Mesenchymal stem cell (in vitro differentiated cells and primary cell): ENCODE results near the gene ACSS1.

Experiments used
- DNase-seq: peaks from one replicate; pipeline ENCODE4 v3.0.0-alpha.2; 2013
- H2AFZ ChIP-seq: one replicate; pipeline ENCODE4 v1.6.1; 2013; ENCODE audit warnings: low read depth, mild to moderate bottlenecking, control low read depth, inconsistent platforms, low read length, moderate library complexity
- H2AK5ac ChIP-seq: 2 replicates; pipeline ENCODE4 v1.6.1; 2013; ENCODE audit warnings: low read length, moderate library complexity, mild to moderate bottlenecking, inconsistent platforms; ENCODE audit not compliant: severe bottlenecking
- H2BK120ac ChIP-seq: one replicate; pipeline ENCODE4 v1.6.1; 2013; ENCODE audit warnings: low read depth, mild to moderate bottlenecking, inconsistent platforms, low read length, moderate library complexity
- H2BK12ac ChIP-seq, 2 experiments: one replicate each; pipeline ENCODE4 v1.6.1; 2013; ENCODE audit warnings: inconsistent platforms in 2 of 2, low read length in 2 of 2, mild to moderate bottlenecking in 2 of 2, moderate library complexity in 2 of 2, control low read depth in 1 of 2
- H2BK15ac ChIP-seq: one replicate; pipeline ENCODE4 v1.6.1; 2013; ENCODE audit warnings: mild to moderate bottlenecking, low read depth, inconsistent platforms; ENCODE audit not compliant: poor library complexity, severe bottlenecking
- H2BK5ac ChIP-seq: 2 replicates; pipeline ENCODE4 v1.6.1; 2013; ENCODE audit warnings: low read depth, mild to moderate bottlenecking, low read length, control low read depth, inconsistent platforms; ENCODE audit not compliant: poor library complexity, severe bottlenecking
- H3K14ac ChIP-seq, 2 experiments: one replicate each; pipeline ENCODE4 v1.6.1; 2013; ENCODE audit warnings: inconsistent platforms in 2 of 2, low read length in 2 of 2, control low read depth in 1 of 2, mild to moderate bottlenecking in 1 of 2, moderate library complexity in 1 of 2
- H3K18ac ChIP-seq, 2 experiments: one replicate each; pipeline ENCODE4 v1.6.1; 2013; ENCODE audit warnings: inconsistent platforms in 2 of 2, low read length in 2 of 2, control low read depth in 1 of 2, low read depth in 1 of 2, mild to moderate bottlenecking in 1 of 2
- H3K23ac ChIP-seq, 2 experiments: one replicate each; pipeline ENCODE4 v1.6.1; 2013; ENCODE audit warnings: inconsistent platforms in 2 of 2, low read length in 2 of 2, mild to moderate bottlenecking in 2 of 2, moderate library complexity in 2 of 2, control low read depth in 1 of 2
- H3K27ac ChIP-seq: 2 replicates; pipeline ENCODE4 v1.5.1; 2013; ENCODE audit warnings: mild to moderate bottlenecking, moderate library complexity, low read length, control low read depth, inconsistent platforms; ENCODE audit not compliant: poor library complexity, severe bottlenecking
- H3K27me3 ChIP-seq, 2 experiments: 2 replicates each; pipeline versions ENCODE4 v1.6.1 to v1.7.0; 2013; ENCODE audit warnings: low read length in 2 of 2, mild to moderate bottlenecking in 2 of 2, moderate library complexity in 2 of 2, control low read depth in 1 of 2, inconsistent platforms in 1 of 2; ENCODE audit not compliant: control insufficient read depth in 1 of 2, insufficient read depth in 1 of 2
- H3K36me3 ChIP-seq, 2 experiments: 2 replicates each; pipeline versions ENCODE4 v1.6.1 to v1.7.0; 2013; ENCODE audit warnings: low read length in 2 of 2, control low read depth in 1 of 2, inconsistent platforms in 1 of 2, low read depth in 1 of 2, mild to moderate bottlenecking in 1 of 2; ENCODE audit not compliant: insufficient read depth in 2 of 2, control insufficient read depth in 1 of 2
- H3K4ac ChIP-seq, 2 experiments: one replicate each; pipeline ENCODE4 v1.6.1; 2013; ENCODE audit warnings: inconsistent platforms in 2 of 2, low read length in 2 of 2, mild to moderate bottlenecking in 2 of 2, moderate library complexity in 2 of 2, control low read depth in 1 of 2, low read depth in 1 of 2
- H3K4me1 ChIP-seq: 2 replicates; pipeline ENCODE4 v1.6.1; 2013; ENCODE audit warnings: low read depth, low read length, control low read depth; ENCODE audit not compliant: control insufficient read depth, insufficient read depth
- H3K4me2 ChIP-seq: 2 replicates; pipeline ENCODE4 v1.6.1; 2013; ENCODE audit warnings: low read length, mild to moderate bottlenecking, inconsistent platforms; ENCODE audit not compliant: poor library complexity, severe bottlenecking
- H3K4me3 ChIP-seq, 2 experiments: 2 replicates each; pipeline versions ENCODE4 v1.5.1 to v1.7.0; 2013; ENCODE audit warnings: low read length in 2 of 2, mild to moderate bottlenecking in 2 of 2, control low read depth in 1 of 2, low read depth in 1 of 2; ENCODE audit not compliant: insufficient read depth in 1 of 2
- H3K79me1 ChIP-seq: replicated peaks from 2 replicates; pipeline ENCODE4 v1.6.1; 2013; ENCODE audit warnings: mild to moderate bottlenecking, control low read depth, low read length, inconsistent platforms; ENCODE audit not compliant: poor library complexity, severe bottlenecking
- H3K9ac ChIP-seq: 2 replicates; pipeline ENCODE4 v1.7.0; 2013; ENCODE audit warnings: mild to moderate bottlenecking, low read length, moderate library complexity
- H3K9me3 ChIP-seq: 2 replicates; pipeline ENCODE4 v1.7.0; 2013; ENCODE audit warnings: mild to moderate bottlenecking, low read length; ENCODE audit not compliant: control insufficient read depth
- H4K8ac ChIP-seq: one replicate; pipeline ENCODE4 v1.6.1; 2013; ENCODE audit warnings: inconsistent platforms, mild to moderate bottlenecking, low read length, moderate library complexity
- H4K91ac ChIP-seq: one replicate; pipeline ENCODE4 v1.6.1; 2013; ENCODE audit warnings: mild to moderate bottlenecking, low read length, inconsistent platforms
- WGBS: methylation state at CpG from one replicate; pipeline ENCODE4 v1.1.7; 2013; ENCODE audit warnings: mixed read lengths; 5-methylcytosine and 5-hydroxymethylcytosine counted together

ACSS1 gene

GRCh38 chr20:25081065-25081729 lies 23.3 kb upstream of the ACSS1 start:
- Histone ChIP-seq H2BK12ac (no peak overlapping the region), H4K8ac (no peak overlapping the region), H2AK5ac (no peak overlapping the region), H2BK120ac (no peak overlapping the region), H3K4me2 (no peak overlapping the region), H3K36me3 (no peaks in the 10 kb centered on the region), H3K4me3 (no peak overlapping the region), H2AFZ (no peak overlapping the region), H3K4ac (no peak overlapping the region), H3K9me3 (no peaks in the 10 kb centered on the region), H2BK5ac (no peak overlapping the region), H3K18ac (no peak overlapping the region), H3K9ac (no peak overlapping the region), H3K23ac (no peak overlapping the region), H3K14ac (no peak overlapping the region), H3K27ac (no peak overlapping the region), H3K79me1 (no peaks in the 10 kb centered on the region), H2BK15ac (no peak overlapping the region), H3K4me1 (peaks cover 17% of the 10 kb centered on the region), H3K27me3 (peaks cover 92 to 98% of the 10 kb centered on the region in 2 experiments), H4K91ac (no peak overlapping the region)
- peak; percentile 5 for DNase-seq
- WGBS = 5% methylated on average over 52 of the region's 54 CpGs

DNA sequence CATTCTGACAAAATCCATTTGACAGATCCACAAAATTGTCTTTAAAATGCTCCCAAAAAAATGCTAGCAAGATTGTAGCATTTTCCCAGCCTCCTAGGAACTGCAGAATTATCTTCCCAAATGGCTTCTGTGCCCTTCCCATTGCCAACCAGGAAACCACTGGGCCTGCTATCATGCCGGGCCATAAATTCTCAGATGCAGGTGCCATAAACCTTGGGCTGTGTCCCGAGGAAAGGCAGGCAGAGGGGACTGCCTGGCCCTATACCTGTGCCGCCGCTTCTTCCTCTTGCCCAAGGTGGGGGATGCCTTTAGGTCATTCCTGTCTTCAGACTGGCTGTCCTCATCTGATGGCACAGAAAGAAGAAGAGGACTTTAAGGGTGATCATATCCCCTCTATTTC lies 21.2 kb upstream of the ACSS1 start:
- H3K9me3 ChIP-seq = no peaks in the 10 kb centered on the region
- no peaks in the 10 kb centered on the region for H3K79me1 ChIP-seq
- H2BK120ac ChIP-seq = no peak overlapping the region
- H4K8ac ChIP-seq = no peak overlapping the region
- no peak overlapping the region for H2AK5ac ChIP-seq
- no peak overlapping the region for H3K27ac ChIP-seq
- no peak overlapping the region for H3K9ac ChIP-seq
- no peak overlapping the region for H2BK12ac ChIP-seq
- H3K27me3 ChIP-seq = peaks cover 88 to 97% of the 10 kb centered on the region in 2 experiments
- H3K36me3 ChIP-seq = no peaks in the 10 kb centered on the region
- DNase-seq = no peak
- no peak overlapping the region for H3K4ac ChIP-seq
- H3K23ac ChIP-seq = no peak overlapping the region
- H3K4me3 ChIP-seq = no peak overlapping the region
- H4K91ac ChIP-seq = no peak overlapping the region
- H3K4me1 ChIP-seq = peaks cover 17% of the 10 kb centered on the region
- H2BK15ac ChIP-seq = no peak overlapping the region
- H2AFZ ChIP-seq = no peak overlapping the region
- 74% methylated on average over 4 of the region's 4 CpGs for WGBS
- no peak overlapping the region for H2BK5ac ChIP-seq
- no peak overlapping the region for H3K14ac ChIP-seq
- no peak overlapping the region for H3K4me2 ChIP-seq
- H3K18ac ChIP-seq = no peak overlapping the region

- Histone ChIP-seq H3K27me3 (peaks cover 85 to 97% of the 10 kb centered on the region in 2 experiments), H3K18ac (no peak overlapping the region), H3K4me1 (peaks cover 18% of the 10 kb centered on the region), H3K79me1 (no peaks in the 10 kb centered on the region), H4K8ac (no peak overlapping the region), H2BK15ac (no peak overlapping the region), H2AK5ac (no peak overlapping the region), H2BK120ac (no peak overlapping the region), H2AFZ (no peak overlapping the region), H2BK12ac (no peak overlapping the region), H3K14ac (no peak overlapping the region), H3K9ac (no peak overlapping the region), H3K36me3 (no peaks in the 10 kb centered on the region), H3K27ac (no peak overlapping the region), H3K4ac (no peak overlapping the region), H4K91ac (no peak overlapping the region), H3K4me2 (no peak overlapping the region), H3K4me3 (no peak overlapping the region), H3K9me3 (no peaks in the 10 kb centered on the region), H2BK5ac (no peak overlapping the region), H3K23ac (no peak overlapping the region)
- 76% methylated on average over 8 of the region's 8 CpGs for WGBS
- no peak for DNase-seq
Observed at GRCh38 chr20:25078662-25079061, 20.7 kb upstream of the ACSS1 start.

- Histone ChIP-seq H3K14ac (no peak overlapping the region), H2AFZ (no peak overlapping the region), H3K18ac (no peak overlapping the region), H2AK5ac (no peak overlapping the region), H3K23ac (no peak overlapping the region), H2BK120ac (no peak overlapping the region), H3K27ac (no peak overlapping the region), H3K9ac (peak overlapping the region; percentile 37), H3K4me1 (peaks cover 16% of the 10 kb centered on the region), H4K91ac (no peak overlapping the region), H2BK15ac (no peak overlapping the region), H2BK5ac (no peak overlapping the region), H3K4ac (no peak overlapping the region), H4K8ac (no peak overlapping the region), H3K36me3 (no peaks in the 10 kb centered on the region), H3K27me3 (peaks cover 83 to 95% of the 10 kb centered on the region in 2 experiments), H3K9me3 (no peaks in the 10 kb centered on the region), H3K4me2 (peak overlapping the region; percentile 36), H2BK12ac (no peak overlapping the region), H3K79me1 (no peaks in the 10 kb centered on the region), H3K4me3 (peak overlapping the region in 1 of 2 experiments; percentile 69)
- 5% methylated on average over 38 of the region's 38 CpGs for WGBS
- DNase-seq = peak; percentile 24
Observed at GRCh38 chr20:25077610-25078169, 19.8 kb upstream of the ACSS1 start.
